T-cell (primary cell): Measurements from ENCODE around the gene MYMX. TPM values are rescaled to one million over a fixed set of nuclear protein-coding genes. Genes with fewer than 3 reads are reported as not detected.

Experiments used
- ATAC-seq, 4 experiments: fragments of 200-7000 bp in 3 of 4; fragments of 150-1000 bp in 1 of 4; cut with Tn5 transposase; replicated peaks in 1 of 4; 1 replicate in 3 of 4; 2 replicates in 1 of 4; pipeline ENCODE4 v1.10.0; 2021; ENCODE audit warnings: moderate library complexity in 3 of 4, mild to moderate bottlenecking in 2 of 4, moderate number of reproducible peaks in 1 of 4
- CTCF ChIA-PET, 2 donors: fragments of 300-600 bp; sonication (Branson Sonifier 250); formaldehyde crosslinking; loops; one replicate each; lab custom pipeline; 2022; ENCODE audit warnings: antibody characterized with exemption in 2 of 2; lab: Charles Lee
- POLR2A ChIA-PET, 2 donors: fragments of 300-600 bp; sonication (Branson Sonifier 250); formaldehyde crosslinking; loops; one replicate each; lab custom pipeline; 2022; ENCODE audit warnings: antibody characterized with exemption in 2 of 2; lab: Charles Lee
- DNase-seq, 35 experiments: peaks; one replicate each; pipeline versions ENCODE4 v3.0.0 to v3.0.0-alpha.2; 2013 to 2023
- H3K27ac ChIP-seq: one replicate; pipeline ENCODE4 v1.5.1; 2013; ENCODE audit warnings: low read length
- H3K27me3 ChIP-seq, 2 experiments: replicated peaks in 1 of 2; 1 replicate in 1 of 2; 2 replicates in 1 of 2; pipeline versions ENCODE4 v1.6.1 to v1.7.0; 2013; ENCODE audit warnings: low read length in 1 of 2, mixed read lengths in 1 of 2; ENCODE audit not compliant: control insufficient read depth in 2 of 2, insufficient read depth in 2 of 2; ENCODE audit errors: extremely low read depth in 1 of 2
- H3K36me3 ChIP-seq, 2 donors: 1 replicate in 1 of 2; 2 replicates in 1 of 2; pipeline versions ENCODE4 v1.6.1 to v1.7.0; 2013; ENCODE audit warnings: low read length in 1 of 2; ENCODE audit not compliant: control insufficient read depth in 2 of 2, insufficient read depth in 1 of 2; ENCODE audit errors: extremely low read depth in 1 of 2
- H3K4me1 ChIP-seq, 2 experiments: 1 replicate in 1 of 2; 2 replicates in 1 of 2; pipeline versions ENCODE4 v1.6.1 to v1.7.0; 2013; ENCODE audit warnings: low read length in 2 of 2, mixed read lengths in 1 of 2; ENCODE audit not compliant: insufficient read depth in 2 of 2, control insufficient read depth in 1 of 2; ENCODE audit errors: extremely low read depth in 1 of 2
- H3K4me3 ChIP-seq, 2 donors: 1 replicate in 1 of 2; 2 replicates in 1 of 2; pipeline versions ENCODE4 v1.5.1 to v1.7.0; 2013; ENCODE audit warnings: mild to moderate bottlenecking in 2 of 2, low read length in 1 of 2, moderate library complexity in 1 of 2; ENCODE audit not compliant: control insufficient read depth in 1 of 2; ENCODE audit errors: extremely low read depth in 1 of 2
- H3K9me3 ChIP-seq: 2 replicates; pipeline ENCODE4 v1.7.0; 2013
- H3K27ac Mint-ChIP-seq, 2 donors: one replicate each; pipeline ENCODE4 v1.8.0; 2020 to 2021; ENCODE audit warnings: mild to moderate bottlenecking in 2 of 2, mixed read lengths in 2 of 2
- H3K27me3 Mint-ChIP-seq, 2 donors: one replicate each; pipeline ENCODE4 v1.8.0; 2021 to 2022; ENCODE audit warnings: mixed read lengths in 2 of 2
- H3K36me3 Mint-ChIP-seq: one replicate; pipeline ENCODE4 v1.8.0; 2021; ENCODE audit warnings: mixed read lengths
- H3K4me1 Mint-ChIP-seq, 3 donors: one replicate each; pipeline ENCODE4 v1.8.0; 2020 to 2022; ENCODE audit warnings: mixed read lengths in 3 of 3, mild to moderate bottlenecking in 1 of 3
- H3K4me3 Mint-ChIP-seq, 3 donors: one replicate each; pipeline ENCODE4 v1.8.0; 2020 to 2022; ENCODE audit warnings: mild to moderate bottlenecking in 3 of 3, mixed read lengths in 3 of 3, moderate library complexity in 3 of 3
- H3K9me3 Mint-ChIP-seq, 3 donors: one replicate each; pipeline ENCODE4 v1.8.0; 2020 to 2022; ENCODE audit warnings: mixed read lengths in 3 of 3
- WGBS: methylation state at CpG from one replicate; pipeline ENCODE4 v1.1.5; 2013; ENCODE audit warnings: missing lambda C conversion rate; ENCODE audit not compliant: insufficient coverage; 5-methylcytosine and 5-hydroxymethylcytosine counted together
- total RNA-seq, 35 experiments: library from RNA in 6 of 35; stranded (reverse) in 6 of 35; fragments of 120-200 nt in 1 of 35; gene quantifications; one replicate each; pipeline versions ENCODE4 v1.2.1 to v1.2.4 and lab custom pipeline; 2013 to 2026

MYMX gene
- total RNA-seq, 5 donors from 2014 or later (not counting 1 experiment from before 2014, with no cell fraction given) = not detected

- 81% methylated on average over 5 of the region's 15 CpGs for WGBS
- Mint-ChIP-seq H3K4me3 (peak overlapping the region; percentile 79 to 86 (median 86)), H3K27me3 (no peaks in the 10 kb centered on the region), H3K27ac (peak overlapping the region; percentile 84 to 93), H3K9me3 (no peaks in the 10 kb centered on the region), H3K36me3 (peaks cover 27% of the 10 kb centered on the region), H3K4me1 (peaks cover 51 to 73% (median 63%) of the 10 kb centered on the region in 3 donors)
- ChIA-PET CTCF (interaction anchor here in 1 of 2 donors (1.4 to 1.5 kb wide), 2 partner anchors 12 to 15 kb away, joined by 6 to 9 read pairs; partner anchors contain the start of gene HSP90AB1), POLR2A (interaction anchor here (1.7 to 3.1 kb wide), 2 partner anchors 10 kb away, joined by 7 to 28 read pairs; partner anchors contain the start of gene HSP90AB1 (in 1 of the 2))
- ATAC-seq = peak in 1 of 4 experiments; percentile 2
- no peak for DNase-seq
- H3K4me1 ChIP-seq = peaks cover 5 to 51% of the 10 kb centered on the region in 2 experiments
- peaks cover 7 to 56% of the 10 kb centered on the region in 2 donors for H3K36me3 ChIP-seq
- no peaks in the 10 kb centered on the region for H3K27me3 ChIP-seq
- H3K4me3 ChIP-seq = peak overlapping the region; percentile 15 to 34
- H3K9me3 ChIP-seq = no peaks in the 10 kb centered on the region
- H3K27ac ChIP-seq = peak overlapping the region; percentile 71
These were observed 41.1 kb downstream of the MYMX start for GRCh38 chr6:44257753-44258324.

DNA sequence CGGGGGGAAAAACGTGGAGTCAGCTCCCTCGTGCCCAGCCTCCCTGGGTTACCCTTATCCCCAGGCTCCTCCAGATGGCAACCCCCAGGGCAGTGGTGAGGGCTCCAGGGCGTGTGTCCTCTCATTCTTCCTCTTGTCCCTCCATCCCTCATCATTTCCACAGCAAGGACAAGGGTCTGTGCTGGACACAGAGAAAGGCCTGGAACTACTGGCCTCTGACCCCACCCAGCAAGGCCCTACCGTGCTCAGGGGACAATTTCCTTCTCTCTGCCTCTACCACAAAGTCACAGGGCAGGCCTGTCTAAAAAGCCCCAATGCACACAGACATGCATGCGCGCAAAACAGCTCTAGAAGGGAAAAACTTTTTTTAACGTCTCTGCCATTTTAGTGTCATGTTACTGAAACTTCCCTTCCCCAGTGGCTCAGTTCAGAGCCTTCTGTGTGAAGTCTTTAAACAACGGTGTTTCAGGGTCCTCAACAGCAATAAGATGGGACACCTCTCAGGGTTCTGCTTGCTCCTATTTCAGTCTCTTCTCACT is 41.7 kb downstream of the MYMX start:
- Histone ChIP-seq H3K36me3 (peaks cover 7 to 51% of the 10 kb centered on the region in 2 donors), H3K9me3 (no peaks in the 10 kb centered on the region), H3K4me3 (no peak overlapping the region), H3K4me1 (peaks cover 9 to 56% of the 10 kb centered on the region in 2 experiments), H3K27ac (peak overlapping the region; percentile 71), H3K27me3 (no peaks in the 10 kb centered on the region)
- ChIA-PET CTCF (no interaction called here), POLR2A (no interaction called here)
- ATAC-seq (no peak), DNase-seq (no peak)
- 100% methylated on average over 4 of the region's 9 CpGs for WGBS
- Mint-ChIP-seq H3K4me1 (peaks cover 52 to 74% (median 63%) of the 10 kb centered on the region in 3 donors), H3K27ac (peak overlapping the region; percentile 84 to 93), H3K9me3 (no peaks in the 10 kb centered on the region), H3K4me3 (peak overlapping the region; percentile 79 to 86 (median 86)), H3K27me3 (no peaks in the 10 kb centered on the region), H3K36me3 (peaks cover 22% of the 10 kb centered on the region)

DNA sequence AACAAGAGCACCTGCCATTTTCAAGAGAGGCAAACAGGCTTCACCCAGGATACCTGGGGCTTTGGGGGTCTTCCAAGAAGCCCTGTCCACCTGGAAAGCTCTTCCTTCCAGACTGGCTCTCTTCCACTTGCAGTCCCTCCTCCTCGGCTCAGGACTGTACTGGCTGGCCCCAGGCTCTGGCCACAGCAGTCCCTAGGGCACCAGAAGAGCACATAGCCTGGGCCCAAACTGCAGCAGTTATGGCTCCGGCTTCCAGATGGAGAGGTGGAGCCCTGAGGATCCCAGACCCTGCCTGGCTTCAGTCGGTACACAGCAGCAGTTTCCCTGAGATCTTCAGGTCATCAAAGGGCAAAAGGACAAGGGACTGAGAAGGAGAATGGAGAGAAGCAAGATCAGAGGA is 42.2 kb downstream of the MYMX start:
- H3K36me3 Mint-ChIP-seq = peaks cover 17% of the 10 kb centered on the region
- Histone ChIP-seq H3K9me3 (no peaks in the 10 kb centered on the region), H3K4me1 (peaks cover 13 to 60% of the 10 kb centered on the region in 2 experiments), H3K27me3 (no peaks in the 10 kb centered on the region), H3K36me3 (peaks cover 7 to 45% of the 10 kb centered on the region in 2 donors), H3K4me3 (no peak overlapping the region), H3K27ac (no peak overlapping the region)
- ATAC-seq (no peak), DNase-seq (no peak)
- no peaks in the 10 kb centered on the region for H3K9me3 Mint-ChIP-seq
- H3K4me3 Mint-ChIP-seq = peak overlapping the region; percentile 79 to 86 (median 86)
- no peaks in the 10 kb centered on the region for H3K27me3 Mint-ChIP-seq
- H3K4me1 Mint-ChIP-seq = peaks cover 52 to 75% (median 63%) of the 10 kb centered on the region in 3 donors
- POLR2A ChIA-PET = no interaction called here
- H3K27ac Mint-ChIP-seq = peak overlapping the region; percentile 84 to 93
- 100% methylated on average over 3 of the region's 3 CpGs for WGBS
- CTCF ChIA-PET = no interaction called here

- no peak for ATAC-seq
- Mint-ChIP-seq H3K27me3 (no peaks in the 10 kb centered on the region), H3K36me3 (peaks cover 12% of the 10 kb centered on the region), H3K4me3 (no peak overlapping the region), H3K9me3 (no peaks in the 10 kb centered on the region), H3K27ac (peak overlapping the region in 1 of 2 donors; percentile 36), H3K4me1 (peaks cover 56 to 74% (median 66%) of the 10 kb centered on the region in 3 donors)
- no peak for DNase-seq
- CTCF ChIA-PET = no interaction called here
- peaks cover 22 to 63% of the 10 kb centered on the region in 2 experiments for H3K4me1 ChIP-seq
- H3K4me3 ChIP-seq = no peak overlapping the region
- POLR2A ChIA-PET = interaction anchor here in 1 of 2 donors (0.5 kb wide), 1 partner anchor 689 kb away, joined by 3 read pairs; no protein-coding TSS in a partner anchor
- H3K9me3 ChIP-seq = no peaks in the 10 kb centered on the region
- no peak overlapping the region for H3K27ac ChIP-seq
- peaks cover 3 to 35% of the 10 kb centered on the region in 2 donors for H3K36me3 ChIP-seq
- 94% methylated on average over 8 of the region's 8 CpGs for WGBS
- H3K27me3 ChIP-seq = no peaks in the 10 kb centered on the region
These were observed 43.3 kb downstream of the MYMX start for GRCh38 chr6:44260011-44260410.

DNA sequence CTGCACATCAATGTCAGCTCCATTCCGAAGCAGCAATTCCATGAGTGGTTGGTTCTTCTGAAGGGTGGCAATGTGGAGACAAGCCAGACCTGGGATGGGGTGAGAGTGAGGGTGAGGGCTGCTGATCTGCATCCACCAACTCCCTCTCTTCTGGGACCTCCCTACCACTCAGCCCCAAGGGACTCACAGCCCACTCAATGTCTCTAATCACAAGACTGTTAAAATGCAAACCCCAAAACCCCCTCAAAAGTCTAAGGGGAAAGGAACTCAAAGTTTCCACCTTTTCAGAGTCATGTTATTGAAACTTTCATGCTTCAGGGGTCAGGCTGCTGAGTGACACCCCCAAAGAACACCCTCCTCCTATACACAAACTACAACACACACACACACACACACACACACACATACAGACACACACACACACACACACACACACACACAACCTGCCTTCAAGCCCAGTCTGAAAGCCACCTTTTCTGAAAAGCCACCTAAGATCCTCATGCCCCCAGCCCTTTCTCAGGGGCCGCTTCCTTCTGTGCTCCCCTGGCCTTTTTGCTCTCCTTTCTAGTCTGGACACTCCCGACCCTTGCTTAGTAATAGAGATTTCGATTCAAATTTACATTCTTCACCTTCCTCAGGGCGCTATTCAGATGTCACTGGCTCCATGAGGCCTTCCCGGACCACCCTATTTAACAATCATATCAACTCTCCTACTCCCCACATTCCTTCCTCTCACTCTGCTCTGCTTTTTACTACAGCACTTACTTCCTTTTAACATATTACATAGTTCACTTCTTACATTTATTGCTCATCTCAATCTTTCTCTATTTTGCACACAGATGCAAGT is 43.9 kb downstream of the MYMX start:
- Histone ChIP-seq H3K9me3 (no peaks in the 10 kb centered on the region), H3K4me1 (peaks cover 22 to 61% of the 10 kb centered on the region in 2 experiments), H3K27me3 (no peaks in the 10 kb centered on the region), H3K36me3 (peaks cover 0 to 28% of the 10 kb centered on the region in 2 donors), H3K4me3 (no peak overlapping the region), H3K27ac (no peak overlapping the region)
- no peak overlapping the region for H3K4me3 Mint-ChIP-seq
- ATAC-seq (no peak), DNase-seq (no peak)
- H3K27ac Mint-ChIP-seq = peak overlapping the region in 1 of 2 donors; percentile 36
- H3K27me3 Mint-ChIP-seq = no peaks in the 10 kb centered on the region
- CTCF ChIA-PET = interaction anchor here in 1 of 2 donors (2.4 kb wide), 1 partner anchor 13 kb away, joined by 6 read pairs; no protein-coding TSS in a partner anchor
- H3K9me3 Mint-ChIP-seq = no peaks in the 10 kb centered on the region
- H3K4me1 Mint-ChIP-seq = peaks cover 50 to 69% (median 60%) of the 10 kb centered on the region in 3 donors
- 95% methylated on average over 4 of the region's 6 CpGs for WGBS
- peaks cover 12% of the 10 kb centered on the region for H3K36me3 Mint-ChIP-seq
- POLR2A ChIA-PET = no interaction called here

DNA sequence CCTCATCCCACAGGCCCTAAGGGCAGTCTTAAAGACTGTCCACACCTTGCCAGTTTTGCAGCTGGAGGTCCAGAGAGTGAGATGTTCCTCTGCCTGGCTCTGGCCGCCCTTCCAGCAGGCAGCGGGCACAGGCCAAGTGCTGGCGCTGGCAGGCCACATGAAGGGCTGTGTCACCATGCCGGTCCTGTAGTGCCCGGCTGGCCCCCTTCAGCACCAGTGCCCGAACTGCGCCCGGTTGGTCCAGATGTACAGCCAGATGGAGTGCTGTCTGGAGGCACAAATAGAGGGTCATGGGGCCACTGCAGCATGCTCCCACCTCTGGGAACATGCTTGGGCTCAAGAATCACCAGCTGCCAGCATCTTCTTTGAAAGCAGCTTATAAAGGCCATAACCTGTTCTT is 44.9 kb downstream of the MYMX start:
- Histone ChIP-seq H3K4me3 (no peak overlapping the region), H3K27me3 (no peaks in the 10 kb centered on the region), H3K27ac (no peak overlapping the region), H3K4me1 (peaks cover 20 to 56% of the 10 kb centered on the region in 2 experiments), H3K9me3 (no peaks in the 10 kb centered on the region), H3K36me3 (peaks cover 0 to 26% of the 10 kb centered on the region in 2 donors)
- Mint-ChIP-seq H3K27me3 (no peaks in the 10 kb centered on the region), H3K4me3 (no peak overlapping the region), H3K4me1 (peaks cover 44 to 65% (median 58%) of the 10 kb centered on the region in 3 donors), H3K36me3 (peaks cover 12% of the 10 kb centered on the region), H3K9me3 (no peaks in the 10 kb centered on the region), H3K27ac (no peak overlapping the region)
- ChIA-PET CTCF (interaction anchor here in 1 of 2 donors (0.6 to 2.4 kb wide), 3 partner anchors 10 to 764 kb away, joined by 6 to 7 read pairs (median 7); no protein-coding TSS in a partner anchor), POLR2A (interaction anchor here (0.8 to 1.0 kb wide), 2 partner anchors 14 kb away, joined by 3 read pairs; no protein-coding TSS in a partner anchor)
- ATAC-seq (no peak), DNase-seq (no peak)
- WGBS = 97% methylated on average over 8 of the region's 8 CpGs
